Measurements from ENCODE around the gene MYBPC2. TPM values are rescaled to one million over a fixed set of nuclear protein-coding genes. Genes with fewer than 3 reads are reported as not detected.

The MYBPC2 gene
- total and polyA plus RNA-seq, 2 experiments from 2014 or later, result not detected

DNA sequence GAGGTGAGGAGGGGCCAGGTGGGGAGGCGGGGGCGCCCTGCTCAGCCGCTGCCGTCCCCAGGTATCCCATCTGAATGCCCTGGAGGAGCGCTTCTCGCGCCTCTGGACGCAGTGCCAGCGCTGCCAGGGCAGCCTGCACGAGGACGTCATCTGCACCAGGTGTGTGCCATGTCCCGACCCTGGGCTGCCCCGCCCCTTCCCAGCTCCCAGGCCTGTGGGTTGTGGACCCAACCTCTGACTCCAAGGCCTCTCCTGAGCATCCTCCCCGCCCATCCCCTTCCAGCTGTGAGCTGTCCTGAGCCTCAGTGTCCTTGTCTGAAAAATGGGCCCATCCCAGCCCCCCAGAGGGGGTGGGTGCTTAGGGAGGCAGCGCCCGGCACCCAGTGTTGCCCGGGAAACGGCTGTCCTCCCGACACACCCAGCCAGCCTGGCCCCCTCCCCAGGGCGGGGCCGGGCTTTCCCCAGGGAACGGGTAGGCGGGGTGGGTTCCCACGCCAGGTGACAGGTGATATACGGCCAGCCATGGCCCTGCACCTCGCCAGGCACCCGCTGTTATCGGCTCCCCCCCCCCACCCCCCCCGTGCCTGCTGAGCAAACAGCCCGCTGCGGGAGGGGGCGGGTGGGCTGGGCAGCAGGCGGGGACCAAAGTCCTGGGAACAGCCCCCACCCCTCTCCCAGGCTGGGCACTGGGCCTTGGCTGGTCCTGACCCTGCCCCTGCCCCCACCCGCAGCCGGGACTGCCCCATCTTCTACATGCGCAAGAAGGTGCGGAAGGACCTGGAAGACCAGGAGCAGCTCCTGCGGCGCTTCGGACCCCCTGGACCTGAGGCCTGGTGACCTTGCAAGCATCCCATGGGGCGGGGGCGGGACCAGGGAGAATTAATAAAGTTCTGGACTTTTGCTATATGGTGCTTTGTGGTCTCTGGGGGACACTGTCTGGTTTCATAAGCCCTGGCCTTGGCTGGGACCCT is 15.3 kb upstream of the MYBPC2 start:
- Histone ChIP-seq H3K4me1 (ENCODE audit: insufficient read depth) (no peaks in the 10 kb centered on the region), H3K36me3 (ENCODE audit: low read depth) (no peaks in the 10 kb centered on the region), H3K27ac (no peak overlapping the region), H3K4me2 (ENCODE audit: unreplicated experiment) (no peak overlapping the region), H3K9me3 (ENCODE audit: low read depth) (no peaks in the 10 kb centered on the region), H2AFZ (no peak overlapping the region), H3K27me3 (replicated peaks; ENCODE audit: insufficient read depth) (peaks cover 25% of the 10 kb centered on the region), H3K4me3 (no peak overlapping the region), H4K20me1 (ENCODE audit: insufficient read depth) (no peaks in the 10 kb centered on the region), H3K9ac (no peak overlapping the region), H3K9me2 (ENCODE audit: insufficient read depth) (no peaks in the 10 kb centered on the region), H3F3A (ENCODE audit: insufficient read depth) (no peaks in the 10 kb centered on the region), H3K79me2 (ENCODE audit: insufficient read depth) (no peaks in the 10 kb centered on the region)
- TF ChIP-seq EZH2phosphoT487 (IDR thresholded peaks at IDR 0.05; ENCODE audit: insufficient read depth, low read depth), result no peak
- TF ChIP-seq EZH2 (IDR thresholded peaks at IDR 0.05; ENCODE audit: insufficient read depth, poor library complexity, severe bottlenecking), result no peak
- whole genome bisulfite sequencing, 2 experiments (ENCODE audit: low coverage in 1 of 2, low lambda C conversion rate in 2 of 2, missing lambda C conversion rate in 2 of 2), result 72 to 79% methylated on average over 15 to 34 of the region's 42 CpGs
- in situ Hi-C loops (cut with MboI), result no loop called here
- no peak for DNase-seq

DNA sequence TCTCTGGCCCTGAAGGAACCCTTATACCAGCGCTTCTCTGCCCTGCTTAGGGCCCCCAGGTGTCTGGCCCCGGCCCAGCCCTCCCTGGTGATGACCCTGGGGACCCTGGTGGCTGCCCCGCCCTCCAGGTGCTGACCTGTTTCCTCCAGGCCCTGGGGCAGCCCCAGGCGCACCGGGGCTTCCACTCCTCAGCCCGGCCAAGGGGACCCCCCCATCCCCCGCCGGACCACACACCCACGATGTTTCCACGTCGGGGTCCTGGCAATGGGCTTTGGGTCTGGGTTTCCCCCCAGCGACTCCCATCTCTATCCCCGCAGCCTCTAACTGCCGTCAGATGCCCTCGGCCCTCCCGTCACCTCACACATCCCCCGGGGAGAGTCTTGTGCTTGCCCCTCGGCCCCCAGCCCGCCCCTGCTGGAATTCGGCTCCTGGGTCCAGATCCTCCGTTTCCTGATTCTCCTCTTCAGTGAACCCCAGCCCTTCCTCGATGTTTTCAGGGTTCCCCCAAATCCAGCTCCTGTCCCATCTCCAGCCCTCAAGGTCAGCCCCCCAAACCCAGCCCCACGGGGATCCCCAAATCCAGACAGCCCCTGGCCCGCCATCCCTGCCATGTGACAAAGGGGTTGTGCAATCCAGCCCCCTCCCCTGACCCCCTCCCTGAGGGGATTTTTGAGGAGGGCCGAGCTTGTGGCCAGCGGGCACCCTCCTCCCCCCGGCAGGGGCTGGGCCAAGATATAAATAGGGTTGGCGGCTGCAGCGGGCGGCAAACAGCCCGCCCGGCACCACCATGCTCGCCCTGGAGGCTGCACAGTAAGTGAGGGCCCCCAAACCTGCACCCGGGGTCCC is 14.3 kb upstream of the MYBPC2 start, which contains the start of gene SPIB:
Gene SPIB (plus strand): TSS at position 763 of the 846 bp plus-strand sequence. CDS start 25 bp downstream, at position 788.
- H2AFZ ChIP-seq, result no peak within 1 kb of the TSS
- WGBS, 2 experiments (ENCODE audit: low coverage in 1 of 2, low lambda C conversion rate in 2 of 2, missing lambda C conversion rate in 2 of 2), result 18 to 26% methylated on average over 14 to 27 of the region's 34 CpGs
- H3K36me3 ChIP-seq (ENCODE audit: low read depth), result no peaks in the 10 kb centered on the region
- no peaks in the 10 kb centered on the region for H3K9me2 ChIP-seq (ENCODE audit: insufficient read depth)
- H3F3A ChIP-seq (ENCODE audit: insufficient read depth), result no peaks in the 10 kb centered on the region
- TF ChIP-seq EZH2phosphoT487 (IDR thresholded peaks at IDR 0.05; ENCODE audit: insufficient read depth, low read depth), result no peak
- peak; percentile 50 for TF ChIP-seq EZH2 (IDR thresholded peaks at IDR 0.05; ENCODE audit: insufficient read depth, poor library complexity, severe bottlenecking)
- H3K9ac ChIP-seq, result no peak within 1 kb of the TSS
- no peak for DNase-seq
- no peaks in the 10 kb centered on the region for H4K20me1 ChIP-seq (ENCODE audit: insufficient read depth)
- no peaks in the 10 kb centered on the region for H3K79me2 ChIP-seq (ENCODE audit: insufficient read depth)
- peaks cover 25% of the 10 kb centered on the region for H3K27me3 ChIP-seq (replicated peaks; ENCODE audit: insufficient read depth)
- H3K4me2 ChIP-seq (ENCODE audit: unreplicated experiment), result no peak within 1 kb of the TSS
- H3K9me3 ChIP-seq (ENCODE audit: low read depth), result no peaks in the 10 kb centered on the region
- no peak within 1 kb of the TSS for H3K4me3 ChIP-seq
- in situ Hi-C loops (cut with MboI), result no loop called here
- no peak within 1 kb of the TSS for H3K27ac ChIP-seq
- no peaks in the 10 kb centered on the region for H3K4me1 ChIP-seq (ENCODE audit: insufficient read depth)

DNA sequence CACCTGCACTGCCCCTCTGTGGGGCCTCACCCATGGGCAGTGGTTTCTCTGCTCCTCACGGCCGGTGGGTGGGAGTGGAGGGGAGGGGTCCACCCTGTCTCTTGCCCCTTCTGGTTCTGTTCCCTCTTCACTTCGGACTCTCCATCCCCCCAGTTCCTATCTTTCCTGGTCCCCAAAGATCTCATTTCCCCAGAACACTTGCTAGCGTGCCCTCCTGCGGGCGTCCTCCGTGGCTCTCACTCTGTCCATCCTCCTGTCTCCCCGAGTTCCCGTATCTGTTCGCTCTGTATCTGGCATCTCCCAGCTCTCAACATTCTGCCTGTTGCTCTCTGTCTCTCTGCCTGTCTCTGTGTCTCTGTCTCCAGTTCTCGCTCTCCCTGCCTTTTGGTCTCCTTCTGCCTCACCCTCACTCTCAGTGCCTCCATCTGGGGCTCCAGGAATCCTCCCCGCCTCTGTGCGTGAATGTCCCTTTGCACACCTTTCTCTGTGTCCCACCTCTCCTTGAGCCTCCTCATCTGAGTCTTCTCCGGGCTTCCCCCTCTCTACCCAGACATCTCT is 13.6 kb upstream of the MYBPC2 start:
- H3K4me1 ChIP-seq (ENCODE audit: insufficient read depth), result no peaks in the 10 kb centered on the region
- no peak overlapping the region for H3K4me3 ChIP-seq
- no peaks in the 10 kb centered on the region for H3K9me3 ChIP-seq (ENCODE audit: low read depth)
- no peaks in the 10 kb centered on the region for H4K20me1 ChIP-seq (ENCODE audit: insufficient read depth)
- no peak overlapping the region for H2AFZ ChIP-seq
- H3K4me2 ChIP-seq (ENCODE audit: unreplicated experiment), result no peak overlapping the region
- no peaks in the 10 kb centered on the region for H3F3A ChIP-seq (ENCODE audit: insufficient read depth)
- H3K9me2 ChIP-seq (ENCODE audit: insufficient read depth), result no peaks in the 10 kb centered on the region
- in situ Hi-C loops (cut with MboI), result no loop called here
- TF ChIP-seq EZH2phosphoT487 (IDR thresholded peaks at IDR 0.05; ENCODE audit: insufficient read depth, low read depth) (no peak), EZH2 (IDR thresholded peaks at IDR 0.05; ENCODE audit: insufficient read depth, poor library complexity, severe bottlenecking) (no peak)
- WGBS, 2 experiments (ENCODE audit: low coverage in 1 of 2, low lambda C conversion rate in 2 of 2, missing lambda C conversion rate in 2 of 2), result 19 to 22% methylated on average over 14 of the region's 14 CpGs
- H3K27me3 ChIP-seq (replicated peaks; ENCODE audit: insufficient read depth), result peaks cover 25% of the 10 kb centered on the region
- H3K27ac ChIP-seq, result no peak overlapping the region
- no peaks in the 10 kb centered on the region for H3K79me2 ChIP-seq (ENCODE audit: insufficient read depth)
- no peaks in the 10 kb centered on the region for H3K36me3 ChIP-seq (ENCODE audit: low read depth)
- H3K9ac ChIP-seq, result no peak overlapping the region
- no peak for DNase-seq

DNA sequence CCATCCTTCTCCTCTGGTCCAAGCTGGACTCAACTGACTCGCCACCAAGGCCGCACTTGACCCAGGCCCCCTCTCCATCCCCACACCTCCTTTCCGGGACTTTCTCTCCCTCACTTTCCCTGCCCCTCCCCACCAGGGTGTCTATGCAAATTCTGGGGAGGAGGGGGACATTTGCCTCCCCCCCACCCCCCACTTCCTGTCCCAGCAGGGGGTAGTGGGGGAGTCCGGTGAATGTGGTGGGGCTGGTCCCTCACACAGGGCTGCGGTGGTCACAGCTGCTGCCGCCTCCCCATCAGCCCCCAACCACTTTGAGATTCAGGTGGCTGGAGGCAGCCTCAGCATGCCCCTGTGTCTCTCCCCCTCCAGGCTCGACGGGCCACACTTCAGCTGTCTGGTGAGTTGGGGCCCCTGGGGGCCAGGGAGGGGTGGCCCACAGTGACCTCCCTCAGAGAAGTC is 13.1 kb upstream of the MYBPC2 start:
- in situ Hi-C loops (cut with MboI), result no loop called here
- no peaks in the 10 kb centered on the region for H4K20me1 ChIP-seq (ENCODE audit: insufficient read depth)
- no peaks in the 10 kb centered on the region for H3K4me1 ChIP-seq (ENCODE audit: insufficient read depth)
- TF ChIP-seq EZH2 (IDR thresholded peaks at IDR 0.05; ENCODE audit: insufficient read depth, poor library complexity, severe bottlenecking) (no peak), EZH2phosphoT487 (IDR thresholded peaks at IDR 0.05; ENCODE audit: insufficient read depth, low read depth) (no peak)
- no peak for DNase-seq
- no peak overlapping the region for H3K4me2 ChIP-seq (ENCODE audit: unreplicated experiment)
- no peak overlapping the region for H3K27ac ChIP-seq
- no peaks in the 10 kb centered on the region for H3K79me2 ChIP-seq (ENCODE audit: insufficient read depth)
- peaks cover 25% of the 10 kb centered on the region for H3K27me3 ChIP-seq (replicated peaks; ENCODE audit: insufficient read depth)
- H3K4me3 ChIP-seq, result no peak overlapping the region
- H3K9ac ChIP-seq, result no peak overlapping the region
- WGBS, 2 experiments (ENCODE audit: low coverage in 1 of 2, low lambda C conversion rate in 2 of 2, missing lambda C conversion rate in 2 of 2), result 6 to 7% methylated on average over 6 to 8 of the region's 8 CpGs
- no peaks in the 10 kb centered on the region for H3K9me2 ChIP-seq (ENCODE audit: insufficient read depth)
- H3K9me3 ChIP-seq (ENCODE audit: low read depth), result no peaks in the 10 kb centered on the region
- H3K36me3 ChIP-seq (ENCODE audit: low read depth), result no peaks in the 10 kb centered on the region
- H2AFZ ChIP-seq, result no peak overlapping the region
- H3F3A ChIP-seq (ENCODE audit: insufficient read depth), result no peaks in the 10 kb centered on the region

Data from GM23248 (cell line).